ENCODE data around the gene MPC2.

MPC2 gene

DNA sequence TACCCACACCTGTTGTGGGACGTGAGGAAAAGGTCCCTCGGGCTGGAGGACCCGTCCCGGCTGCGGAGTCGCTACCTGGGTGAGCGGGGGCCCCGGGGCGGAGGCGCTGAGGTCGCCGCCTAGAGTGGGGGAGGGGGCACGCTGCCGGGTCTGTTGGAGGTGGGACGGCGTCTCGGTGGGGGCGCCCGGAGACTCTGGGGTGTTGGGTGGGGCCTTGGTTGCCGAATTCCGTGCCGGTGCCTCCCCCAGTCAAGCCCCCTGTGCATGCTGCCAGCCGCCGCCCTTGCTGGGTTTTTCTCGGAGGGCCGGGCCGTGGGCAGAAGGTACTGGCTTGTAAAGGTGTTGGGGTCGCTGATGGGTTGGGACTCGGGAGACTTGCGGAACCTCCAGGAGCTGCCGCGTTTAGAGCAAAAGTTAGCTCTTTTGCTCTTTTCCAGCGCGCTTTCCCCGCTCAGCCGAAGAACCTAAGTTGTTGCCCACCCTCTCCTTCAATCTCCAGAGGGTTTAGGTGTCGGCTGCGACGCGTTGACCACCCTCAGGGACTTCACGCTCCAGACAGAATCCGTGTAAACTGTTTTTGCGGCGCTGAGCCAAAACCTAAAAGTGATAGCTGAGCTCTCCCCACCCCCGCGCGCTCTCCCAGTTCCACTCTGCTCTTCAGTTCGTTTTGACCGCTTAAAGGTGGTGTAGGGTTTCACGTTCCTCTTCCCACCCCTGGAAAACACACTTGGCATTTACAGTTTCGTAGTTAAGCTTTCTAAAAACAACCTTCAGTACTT, at the start of gene MPC2:
TSS of gene MPC2 (minus strand) at position 143 of the 779 bp plus-strand sequence. CDS start 1,231 bp downstream, outside the sequence.
- DNase-seq, result peak; percentile 91

DNA sequence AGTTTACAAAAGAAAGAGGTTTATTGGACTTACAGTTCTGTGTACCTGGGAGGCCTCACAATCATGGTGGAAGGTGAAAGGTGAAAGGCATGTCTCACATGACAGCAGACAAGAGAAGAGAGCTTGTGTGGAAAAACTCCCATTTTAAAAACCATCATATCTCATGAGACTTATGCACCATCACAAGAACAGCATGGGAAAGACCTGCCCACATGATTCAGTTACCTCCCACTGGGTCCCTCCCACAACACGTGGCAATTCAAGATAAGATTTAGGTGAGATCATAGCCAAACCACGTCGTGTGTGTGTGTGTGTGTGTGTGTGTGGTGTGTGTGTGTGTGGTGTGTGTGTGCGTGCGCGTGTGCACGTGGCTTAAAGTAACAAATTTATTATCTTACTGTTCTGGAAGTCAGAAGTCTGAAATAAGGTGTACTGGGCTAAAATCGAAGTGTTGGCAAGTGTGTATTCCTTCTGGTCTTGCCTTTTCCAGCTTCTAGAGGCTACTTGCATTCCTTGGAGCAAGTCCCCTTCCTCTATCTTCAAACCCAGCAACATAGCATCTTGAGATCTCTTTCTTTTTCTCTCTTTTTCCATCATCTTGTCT, 48.1 kb upstream of the MPC2 start:
- DNase-seq, result peak; percentile 84

DNA sequence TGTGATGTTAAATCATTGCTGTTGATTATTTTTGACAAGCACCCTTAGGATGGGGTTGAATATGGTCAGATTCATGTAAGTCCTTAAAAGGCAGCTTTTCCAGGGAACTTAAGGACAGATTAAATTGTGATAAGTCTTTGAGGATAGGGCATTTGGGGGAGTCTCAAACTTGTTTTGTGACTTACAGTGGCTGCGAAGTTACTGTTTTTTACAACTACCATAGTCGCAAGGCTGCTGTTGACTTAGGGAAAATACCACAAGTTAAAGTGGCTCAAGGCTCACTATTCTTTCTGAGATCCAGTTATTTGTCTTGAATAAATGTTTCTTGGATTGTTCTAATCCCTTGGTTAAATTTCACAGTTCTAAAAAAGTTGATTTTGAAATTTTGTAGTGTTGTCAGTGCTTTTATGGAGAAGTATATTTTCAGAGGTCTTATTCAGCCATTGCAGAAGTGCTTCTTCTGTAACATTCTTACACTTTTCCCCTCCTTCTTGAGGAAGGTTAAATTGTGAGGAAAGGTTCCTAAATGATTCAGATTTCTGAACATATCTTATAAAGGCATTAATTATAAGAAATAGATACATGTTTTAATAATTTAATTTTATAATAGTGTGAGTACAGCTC, 47.0 kb upstream of the MPC2 start:
- DNase-seq, result no peak

DNA sequence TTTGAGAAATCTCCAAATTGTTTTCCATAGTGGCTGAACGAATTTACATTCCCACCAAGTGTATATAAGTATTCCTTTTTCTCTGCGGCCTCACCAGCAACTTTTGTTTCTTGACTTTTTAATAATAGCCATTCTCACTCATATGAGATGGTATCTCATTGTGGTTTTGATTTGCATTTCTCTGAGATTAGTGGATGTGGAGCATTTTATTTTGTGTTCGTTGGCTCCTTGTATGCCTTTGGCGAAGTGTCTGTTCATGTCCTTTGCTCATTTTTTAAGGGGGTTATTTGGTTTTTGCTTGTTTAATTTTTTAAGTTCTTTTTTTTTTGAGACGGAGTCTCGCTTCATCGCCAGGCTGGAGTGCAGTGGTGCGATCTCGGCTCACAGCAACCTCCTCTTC, 45.1 kb upstream of the MPC2 start:
- no peak for DNase-seq

DNA sequence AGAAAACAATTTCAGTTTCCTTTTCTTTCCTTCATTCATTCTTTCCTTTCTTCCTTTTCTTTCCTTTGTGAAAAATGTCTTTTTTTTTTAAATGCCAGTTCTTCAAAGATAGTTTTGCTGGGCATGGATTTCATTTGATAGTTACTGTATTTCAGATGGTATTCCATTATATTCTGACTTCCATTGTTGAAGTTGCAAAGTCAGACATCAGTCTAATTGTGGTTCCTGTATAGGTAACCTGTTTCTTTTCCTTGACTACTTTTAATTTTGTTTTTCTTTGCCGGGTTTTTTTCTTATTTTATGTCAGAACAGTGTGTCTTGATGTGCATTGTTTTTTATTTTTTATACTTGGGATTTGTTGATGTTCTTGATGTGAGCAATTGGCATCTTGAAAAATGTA, 40.4 kb upstream of the MPC2 start:
- no peak for DNase-seq

DNA sequence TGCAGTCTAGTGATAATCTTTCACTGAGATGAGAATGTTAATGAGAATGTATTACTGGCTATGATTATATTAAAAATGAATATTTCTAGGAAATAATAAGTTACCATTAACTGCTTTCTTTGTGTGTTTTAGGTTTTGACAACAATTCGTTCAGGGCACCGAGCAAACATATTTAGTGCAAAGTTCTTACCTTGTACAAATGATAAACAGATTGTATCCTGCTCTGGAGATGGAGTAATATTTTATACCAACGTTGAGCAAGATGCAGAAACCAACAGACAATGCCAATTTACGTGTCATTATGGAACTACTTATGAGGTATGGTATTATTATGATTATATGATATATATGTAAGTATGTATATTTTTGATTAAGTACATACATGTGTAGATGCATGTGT, 37.8 kb upstream of the MPC2 start:
- no peak for DNase-seq

DNA sequence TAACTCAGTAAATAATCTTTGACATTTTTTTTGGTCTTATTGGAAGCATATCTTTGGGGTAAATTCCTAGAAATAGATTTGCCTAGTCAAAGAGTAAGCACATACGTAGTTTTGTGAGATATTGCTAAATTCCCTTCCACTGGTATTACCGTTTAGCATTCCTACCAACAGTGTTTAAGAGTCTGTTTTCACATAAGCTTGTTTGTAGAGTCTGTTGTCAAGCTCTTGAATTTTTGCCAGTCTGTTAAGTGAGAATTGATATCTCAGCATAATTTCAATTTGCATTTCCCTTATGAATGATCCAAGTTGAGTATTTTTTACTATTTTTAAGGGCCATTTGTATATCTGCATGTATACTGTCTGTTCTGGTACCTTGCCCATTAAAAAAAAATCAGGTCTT, 37.0 kb upstream of the MPC2 start:
- no peak for DNase-seq

DNA sequence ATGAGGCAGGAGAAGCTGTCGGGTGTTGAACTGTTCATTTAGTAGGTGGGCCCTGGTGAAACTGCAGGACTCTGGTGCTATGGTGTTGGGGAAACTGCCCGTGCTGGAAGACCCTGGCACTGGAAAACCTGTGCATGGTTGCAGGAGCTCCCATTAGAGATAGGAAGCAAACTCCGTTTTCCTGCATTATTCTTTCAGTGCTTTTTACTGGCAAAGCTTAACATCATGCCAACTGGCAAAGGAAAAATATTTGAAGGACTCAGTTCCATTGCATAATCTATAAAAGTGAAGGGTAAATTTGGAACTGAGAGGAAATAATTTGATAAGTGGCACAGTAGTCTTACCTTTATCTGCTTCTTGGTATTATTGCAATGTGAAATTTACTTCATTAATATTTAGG, 31.7 kb upstream of the MPC2 start:
- DNase-seq, result no peak

DNA sequence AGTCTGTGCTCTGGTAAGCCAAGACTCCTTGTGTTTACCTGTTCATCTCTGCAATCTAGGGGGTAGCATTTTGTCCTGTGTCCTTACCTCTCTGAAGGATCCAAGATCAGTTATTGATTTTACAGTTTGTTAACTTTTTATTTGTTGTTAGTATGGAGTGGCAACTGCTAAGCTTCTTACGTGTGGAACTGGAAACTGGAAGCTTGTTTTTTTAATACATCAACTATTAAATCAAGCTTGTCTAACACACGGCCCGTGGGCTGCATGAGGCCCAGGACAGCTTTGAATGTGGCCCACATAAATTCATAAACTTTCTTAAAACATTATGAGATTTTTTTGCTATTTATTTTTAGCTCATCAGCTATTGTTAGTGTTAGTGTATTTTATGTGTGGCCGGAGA, 29.2 kb upstream of the MPC2 start:
- DNase-seq, result no peak

DNA sequence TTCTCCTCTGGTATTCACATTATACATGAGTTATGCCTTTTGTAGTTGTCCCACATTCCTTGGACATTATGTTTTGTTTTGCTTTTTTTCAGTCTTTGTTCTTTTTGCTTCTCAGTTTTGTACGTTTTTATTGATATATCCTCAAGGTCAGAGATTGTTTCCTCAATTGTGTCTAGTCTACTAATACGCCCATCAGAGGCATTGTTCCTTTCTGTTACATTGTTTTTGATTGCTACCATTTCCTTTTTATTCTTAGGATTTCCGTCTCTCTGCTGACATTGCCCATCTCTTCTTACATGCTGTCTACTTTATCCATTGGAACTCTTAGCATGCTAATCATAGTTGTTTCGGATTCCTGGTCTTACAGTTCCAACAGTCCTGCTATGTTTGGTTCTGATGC, 27.8 kb upstream of the MPC2 start:
- no peak for DNase-seq

DNA sequence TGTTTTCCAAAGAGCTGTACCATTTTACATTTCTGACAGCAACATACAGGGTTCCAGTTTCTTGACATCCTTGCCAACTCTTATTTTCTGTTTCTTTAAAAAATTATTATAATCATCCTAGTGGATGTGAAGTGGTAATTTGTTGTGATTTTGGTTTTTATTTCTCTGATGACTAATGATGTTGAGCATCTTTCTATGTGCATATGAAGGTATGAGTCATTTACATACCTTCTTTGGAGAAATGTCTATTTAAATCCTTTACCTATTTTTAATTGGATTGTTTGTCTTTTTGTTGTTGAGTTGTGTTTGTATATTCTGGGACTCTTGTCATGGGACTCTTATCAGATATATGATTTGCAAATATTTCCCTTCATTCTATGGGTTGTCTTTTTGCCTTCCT, 20.8 kb upstream of the MPC2 start:
- DNase-seq, result no peak

DNA sequence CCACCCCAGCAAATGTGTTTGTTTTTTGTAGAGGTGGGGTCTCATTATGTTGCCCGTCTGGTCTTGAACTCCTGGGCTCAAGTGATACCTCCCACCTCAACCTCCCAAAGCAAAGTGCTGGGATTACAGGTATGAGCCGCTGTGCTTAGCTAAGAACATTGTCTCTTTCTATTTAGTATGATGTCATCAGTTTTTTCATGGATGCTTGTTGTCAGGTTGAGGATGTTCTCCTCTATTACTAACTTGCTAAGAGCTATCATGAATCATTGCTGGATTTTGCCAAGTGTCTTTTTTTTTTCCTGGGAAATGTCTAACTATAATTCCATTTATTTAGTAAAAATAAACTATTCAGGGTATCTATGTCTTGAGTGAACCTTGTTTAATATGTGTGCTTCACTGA, 19.0 kb upstream of the MPC2 start:
- no peak for DNase-seq

DNA sequence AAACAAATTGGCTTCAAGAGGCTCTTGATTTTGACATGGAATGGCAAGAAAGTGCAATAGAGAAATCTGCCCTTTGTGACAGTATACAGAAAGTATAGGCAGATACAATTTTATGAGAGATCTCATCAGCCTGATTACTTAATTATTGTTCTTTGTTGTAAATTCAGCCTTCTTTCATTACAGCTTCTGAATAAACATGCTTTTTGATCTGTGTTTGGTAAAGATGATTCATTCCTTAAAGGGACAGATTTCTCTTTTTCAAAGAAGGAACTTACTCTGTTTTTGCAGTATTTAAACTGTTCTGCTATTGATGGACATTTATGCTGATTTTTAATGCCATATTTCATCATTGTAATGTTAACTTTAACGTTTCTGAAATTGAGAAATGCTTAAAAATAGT, 13.7 kb upstream of the MPC2 start:
- DNase-seq, result no peak

DNA sequence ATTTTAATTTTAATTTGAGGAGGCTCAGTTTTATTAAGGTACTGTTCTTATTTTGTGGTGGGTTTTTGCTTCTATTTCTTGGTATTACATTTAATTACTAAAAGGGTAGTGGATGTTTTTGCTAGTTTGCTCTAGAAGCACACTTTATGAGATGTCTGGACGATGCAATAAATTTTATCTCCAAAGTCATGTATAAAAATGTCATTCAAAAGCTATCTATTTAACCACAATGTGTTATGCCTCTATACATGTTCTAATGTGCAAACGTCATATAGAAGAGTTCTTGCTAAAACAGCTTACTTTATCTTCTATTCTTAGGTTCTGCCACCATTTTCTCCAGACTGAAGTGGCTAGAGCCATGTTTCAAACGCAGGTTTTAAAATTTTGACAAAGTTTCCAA, 12.9 kb upstream of the MPC2 start:
- DNase-seq, result peak; percentile 43

DNA sequence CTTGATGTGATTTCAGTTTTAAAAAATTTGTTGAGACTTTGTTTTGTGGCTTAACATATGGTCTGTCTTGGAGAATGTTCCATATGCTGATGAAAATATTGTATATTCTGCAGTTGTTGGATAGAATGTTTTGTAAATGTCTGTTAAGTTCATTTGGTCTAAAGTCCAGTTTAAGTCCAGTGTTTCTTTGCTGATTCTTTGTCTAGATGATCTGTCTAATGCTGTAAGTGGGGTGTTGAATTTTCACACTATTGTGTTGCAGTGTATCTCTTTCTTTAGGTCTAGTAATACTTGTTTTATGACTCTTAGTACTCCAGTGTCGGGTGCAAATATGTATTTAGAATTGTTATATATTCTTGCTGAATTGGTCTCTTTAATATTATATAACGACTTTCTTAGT, 10.9 kb upstream of the MPC2 start:
- DNase-seq, result no peak

DNA sequence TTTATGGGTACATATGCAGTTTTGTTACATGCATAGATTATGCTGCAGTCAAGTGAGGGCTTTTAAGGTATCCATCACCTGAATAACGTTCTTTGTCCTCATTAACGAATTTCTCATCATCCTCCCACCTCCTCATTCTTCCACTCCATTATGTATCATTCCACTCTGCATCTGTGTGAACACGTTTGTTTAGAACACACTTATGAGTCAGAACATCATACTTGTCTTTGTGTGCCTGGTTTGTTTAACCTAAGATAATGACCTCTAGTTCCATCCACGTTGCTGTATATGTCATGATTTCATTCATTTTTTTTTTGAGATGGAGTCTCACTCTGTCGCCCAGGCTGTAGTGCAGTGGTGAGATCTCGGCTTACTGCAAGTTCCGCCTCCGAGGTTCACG, 6.7 kb upstream of the MPC2 start:
- no peak for DNase-seq

DNA sequence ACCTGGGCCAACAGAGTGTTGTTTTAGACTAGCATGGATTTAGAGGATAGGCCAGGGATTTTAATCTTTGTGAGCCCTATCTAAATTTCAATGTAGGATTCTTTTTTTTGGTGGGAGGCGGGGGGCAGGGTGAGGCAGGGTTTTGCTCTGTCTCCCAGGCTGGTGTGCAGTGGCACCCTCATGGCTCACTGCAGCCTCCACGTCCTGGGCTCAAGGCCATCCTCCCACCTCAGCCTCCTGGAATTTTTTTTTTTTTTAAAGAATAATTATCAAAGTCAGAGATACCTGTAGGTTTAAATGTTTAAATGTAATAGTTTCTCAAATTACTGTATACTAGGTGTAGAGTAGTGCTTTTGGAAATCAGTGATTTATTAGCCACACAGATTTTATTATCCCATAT, 3.4 kb upstream of the MPC2 start:
- no peak for DNase-seq

DNA sequence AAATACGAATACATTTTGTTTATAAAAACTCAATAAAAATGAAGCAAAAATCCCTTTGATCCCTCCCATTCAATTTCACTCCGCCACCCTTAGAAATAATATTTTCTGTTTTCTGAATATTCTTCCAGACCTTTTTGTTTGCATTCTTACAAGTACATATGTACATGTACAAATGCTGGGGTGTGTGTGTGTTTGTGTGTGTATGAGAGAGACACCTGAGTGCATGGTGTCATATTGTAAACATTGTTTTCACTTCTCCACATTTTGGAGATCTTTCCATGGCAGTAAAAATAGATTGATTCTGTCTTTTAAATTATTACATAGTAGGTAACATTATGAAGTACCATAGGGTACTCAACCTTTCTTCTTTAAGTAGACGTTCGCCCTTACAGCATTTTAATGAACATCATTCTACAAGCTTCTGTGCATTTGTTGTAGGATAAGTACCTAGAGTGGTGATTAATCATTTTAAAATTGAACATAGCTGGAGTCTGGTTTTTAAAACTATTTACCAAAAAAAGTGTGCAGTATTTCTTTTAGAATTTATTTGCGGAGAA, 1.3 kb upstream of the MPC2 start:
- no peak for DNase-seq

DNA sequence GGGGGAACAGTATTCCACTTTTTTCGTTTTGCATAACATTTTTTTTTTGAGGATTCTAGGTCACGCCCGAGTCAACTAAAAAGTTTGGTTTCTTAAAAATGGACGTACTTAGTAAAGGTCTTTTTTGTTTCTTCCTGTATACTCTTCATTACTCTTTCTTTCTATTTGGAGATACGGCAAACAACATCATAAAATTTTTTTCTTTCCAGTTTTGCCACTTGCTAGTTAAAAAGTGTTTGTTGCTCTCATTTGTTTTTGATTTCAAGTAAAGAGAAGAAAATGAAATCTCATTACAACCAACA, 788 bp upstream of the MPC2 start:
- DNase-seq, result no peak

DNA sequence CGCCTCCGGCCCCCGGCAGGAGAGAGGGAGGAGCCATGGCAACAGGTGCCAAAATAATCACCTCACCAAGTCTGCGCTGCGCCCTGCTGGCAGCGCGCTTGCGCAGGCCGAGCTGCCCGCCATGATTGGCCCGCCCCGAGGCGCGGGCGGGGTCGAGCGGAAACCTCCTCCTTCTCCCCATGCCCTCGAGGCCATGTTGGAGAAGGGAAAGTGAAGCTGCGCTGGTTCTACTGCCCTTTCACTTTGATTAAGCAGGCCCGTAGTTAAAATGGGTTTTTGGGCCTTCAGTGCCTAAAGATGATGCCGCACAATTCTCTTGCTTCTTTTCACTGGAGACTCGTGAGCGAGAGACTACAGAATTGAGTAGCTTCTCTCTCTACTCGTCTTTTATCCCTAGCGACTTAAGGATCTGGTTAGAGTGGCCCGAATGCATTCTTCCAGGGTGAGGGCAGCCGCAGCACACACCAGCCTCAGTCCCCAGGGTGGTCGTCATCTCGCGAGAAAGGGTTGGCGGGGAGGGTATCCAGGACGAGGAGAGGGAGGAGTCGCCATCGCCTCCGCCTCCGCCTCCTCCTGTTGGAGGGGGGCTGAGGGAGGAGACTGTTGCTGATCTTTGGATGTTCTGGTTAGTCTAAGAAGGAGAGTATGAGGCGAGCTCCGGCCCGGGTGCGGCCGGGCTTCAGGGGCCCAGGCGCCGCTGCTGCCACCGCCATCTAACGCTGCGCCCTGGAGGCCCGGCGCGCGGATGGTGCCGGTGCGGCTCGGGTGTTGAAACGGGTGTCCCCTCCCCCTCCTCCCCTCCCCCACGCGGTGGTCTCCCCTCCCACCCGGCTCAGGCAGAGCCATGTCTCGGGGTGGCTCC, 573 bp downstream of the MPC2 start, which contains the start of gene DCAF6:
TSS of gene DCAF6 (plus strand) at position 616 of the 862 bp plus-strand sequence. CDS start at position 845, 229 bp downstream.
- DNase-seq, result peak; percentile 99

DNA sequence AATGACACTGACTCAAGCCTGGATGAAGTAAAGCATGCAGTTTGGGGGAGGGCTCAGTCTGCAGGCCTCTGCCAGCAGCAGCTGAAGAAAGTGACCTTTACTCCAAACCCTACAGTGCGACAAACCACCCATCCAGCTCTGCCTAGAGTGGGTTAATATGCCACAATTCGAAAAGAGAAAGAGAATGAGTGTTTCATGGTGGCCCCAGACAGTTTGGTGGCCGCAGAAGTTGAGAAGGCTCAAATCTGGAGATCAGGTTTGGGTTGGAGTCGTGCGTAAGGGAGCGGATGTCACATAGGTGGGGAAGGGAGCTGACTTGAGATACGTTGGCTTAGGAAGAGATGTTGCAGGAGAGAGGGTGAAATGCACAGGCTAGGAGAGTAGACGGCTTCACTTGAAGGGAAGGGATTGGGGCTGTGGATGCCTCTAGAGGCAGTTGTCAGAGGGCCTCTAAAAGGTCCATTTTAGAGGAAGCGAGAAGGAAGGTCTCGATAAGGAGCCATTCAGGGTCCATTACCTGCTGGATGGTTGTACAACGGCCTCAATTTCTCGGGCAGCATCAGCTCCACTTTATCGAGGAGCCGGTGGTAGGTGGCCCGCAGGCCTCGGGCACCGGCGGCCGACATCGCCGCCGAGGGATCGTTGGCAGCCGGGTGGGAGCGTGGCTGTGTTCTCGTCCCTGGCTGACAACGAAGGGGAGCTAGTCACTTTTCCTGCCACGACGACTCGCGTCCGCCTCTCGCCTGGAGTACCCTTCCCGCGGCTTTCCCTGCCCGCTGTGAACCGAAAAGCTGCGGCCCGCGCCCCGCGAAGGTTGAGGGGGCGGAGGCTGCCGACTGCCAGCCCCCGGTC, 1.4 kb downstream of the MPC2 start:
- DNase-seq, result peak; percentile 63

Measured in hematopoietic multipotent progenitor cell treated with erythropoietin and hydrocortisone succinate and interleukin-3 and kit ligand, for 6 days (in vitro differentiated cells).